Sigmoid colon (tissue), 7 donors: ENCODE data around the gene UNC79. TPM values are rescaled to one million over a fixed set of nuclear protein-coding genes. Genes with fewer than 3 reads are reported as not detected.
"Not testable (repeated sequence)": the region's sequence is repeated elsewhere in the genome, so short reads cannot be mapped to it uniquely, and the experiment has no call there.

Source experiments
- DNase-seq: peaks from one replicate; pipeline ENCODE4 v3.0.0-alpha.2; 2019
- H3K27ac ChIP-seq, 4 donors: fragments of 200-600 bp; sonication (generic); one replicate each; pipeline ENCODE4 v1.5.1; 2016 to 2019; ENCODE audit warnings: mild to moderate bottlenecking in 1 of 4
- H3K27me3 ChIP-seq, 3 donors: fragments of 200-600 bp; sonication (generic); one replicate each; pipeline ENCODE4 v1.5.1; 2019; ENCODE audit warnings: mild to moderate bottlenecking in 1 of 3
- H3K36me3 ChIP-seq, 4 donors: fragments of 200-600 bp; sonication (generic); one replicate each; pipeline ENCODE4 v1.5.1; 2016 to 2019
- H3K4me1 ChIP-seq, 4 donors: fragments of 200-600 bp; sonication (generic); one replicate each; pipeline ENCODE4 v1.5.1; 2017 to 2019
- H3K4me3 ChIP-seq, 4 donors: fragments of 200-600 bp; sonication (generic); one replicate each; pipeline ENCODE4 v1.5.1; 2017 to 2019; ENCODE audit warnings: mild to moderate bottlenecking in 2 of 4, moderate library complexity in 1 of 4
- H3K9me3 ChIP-seq, 4 donors: fragments of 200-600 bp in 3 of 4; sonication (generic) in 3 of 4; one replicate each; pipeline versions ENCODE4 v1.5.1 to v1.6.1; 2013 to 2019
- EP300 ChIP-seq, 4 donors: sonication (generic); formaldehyde crosslinking; IDR thresholded peaks; one replicate each; pipeline ENCODE4 v1.6.1; 2017; ENCODE audit warnings: antibody characterized with exemption in 4 of 4
- POLR2A ChIP-seq, 2 donors: fragments of 450-650 bp; IDR thresholded peaks; one replicate each; pipeline ENCODE4 v1.6.1; 2016; ENCODE audit warnings: antibody characterized with exemption in 2 of 2, mild to moderate bottlenecking in 2 of 2, moderate library complexity in 2 of 2
- POLR2AphosphoS5 ChIP-seq, 4 donors: sonication (generic); formaldehyde crosslinking; IDR thresholded peaks; one replicate each; pipeline ENCODE4 v1.6.1; 2017; ENCODE audit warnings: antibody characterized with exemption in 4 of 4
- WGBS, 2 donors: extraction: QIAGEN DNeasy Blood & Tissue Kit; methylation state at CpG; one replicate each; pipeline ENCODE4 v1.1.7; 2013; 5-methylcytosine and 5-hydroxymethylcytosine counted together
- intact Hi-C: fragments of 100-400 bp; cut with DNase I; formaldehyde crosslinking; loops from one replicate; pipeline ENCODE4 v1.15.1; 2023
- polyA plus RNA-seq, 3 donors: library from polyadenylated mRNA; stranded (reverse); fragments of 200-250 nt; gene quantifications; one replicate each; pipeline ENCODE4 v1.2.3, GENCODE V29; 2013
- total RNA-seq, 4 donors: library from RNA; depleted of rRNA; stranded (reverse); fragments of >200 nt; gene quantifications; one replicate each; pipeline ENCODE4 v1.1.0, GENCODE V29; 2016
- TF ChIP-seq, protein P1 (sequence below), 4 experiments: fragments of 450-650 bp in 3 of 4; fragments of 200-600 bp in 1 of 4; IDR thresholded peaks; one replicate each; pipeline ENCODE4 v1.5.1; 2016 to 2019; ENCODE audit warnings: antibody characterized with exemption in 4 of 4, mild to moderate bottlenecking in 3 of 4, moderate library complexity in 2 of 4
- donor health status: healthy with polysubstance abuse.
- donor health status: Bipolar disorder and iron deficiency.
- donor health status: healthy.

The UNC79 gene
- total RNA-seq = 1 to 10 TPM in 2 of 4 donors, under 1 TPM in 2; 0.33 to 1.4 (median 0.96) TPM
- under 1 TPM in 1 of 3 donors, not detected in 2; 0.15 TPM for polyA plus RNA-seq

DNA sequence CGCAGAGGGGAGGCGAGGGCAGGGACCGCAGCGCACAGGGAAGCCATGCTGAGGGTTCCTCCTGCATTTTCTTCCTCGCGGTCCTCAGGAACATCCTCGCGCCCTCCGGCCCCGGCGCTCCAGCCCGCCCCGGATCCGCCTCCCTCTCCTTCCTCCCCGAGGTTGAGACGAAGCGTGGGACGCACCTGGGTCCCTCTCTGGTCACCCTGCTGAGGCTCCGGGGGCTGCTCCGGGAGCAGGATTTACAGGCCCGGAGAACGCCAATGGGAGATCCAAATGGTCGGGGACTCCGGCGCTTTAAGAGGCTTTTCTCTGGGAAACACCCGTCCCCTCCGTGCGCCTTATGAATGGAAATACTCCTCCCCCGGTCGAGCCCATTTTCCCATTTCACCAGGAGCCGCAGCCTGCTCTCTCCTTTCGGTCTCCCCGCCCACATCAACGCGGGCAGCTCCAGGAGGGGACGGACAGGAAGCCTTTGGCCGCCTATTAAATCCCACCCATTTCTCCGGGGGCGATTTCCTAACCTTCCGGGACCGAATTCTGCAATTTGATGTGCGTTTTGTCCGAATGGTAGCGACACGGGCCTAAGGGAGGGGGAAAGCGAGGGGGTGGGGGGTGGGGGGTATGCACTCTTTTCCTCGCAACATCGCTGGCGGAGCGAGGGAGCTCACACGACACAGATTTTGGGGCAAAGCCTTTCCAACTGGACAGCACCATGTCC is at the start of gene UNC79:
UNC79 (plus strand) TSS at position 625 of the 721 bp plus-strand sequence; CDS start at position 716, 91 bp downstream.
- Histone ChIP-seq H3K4me3 (peak within 1 kb of the TSS in 2 of 4 donors; percentile 19 to 25), H3K4me1 (peaks cover 0 to 16% (median 7%) of the 10 kb centered on the region in 4 donors), H3K9me3 (peaks cover 0 to 4% (median under 1%) of the 10 kb centered on the region in 4 donors), H3K36me3 (no peaks in the 10 kb centered on the region), H3K27me3 (peaks cover 14 to 48% (median 17%) of the 10 kb centered on the region in 3 donors), H3K27ac (no peak within 1 kb of the TSS)
- intact Hi-C loops = no loop called here
- DNase-seq = no peak
- 5 to 19% methylated on average over 51 of the region's 51 CpGs for WGBS, 2 donors
- no peak for TF ChIP-seq POLR2AphosphoS5 (IDR thresholded peaks at IDR 0.05)
- no peak for TF ChIP-seq POLR2A (IDR thresholded peaks at IDR 0.05)
- TF ChIP-seq, protein P1, sequence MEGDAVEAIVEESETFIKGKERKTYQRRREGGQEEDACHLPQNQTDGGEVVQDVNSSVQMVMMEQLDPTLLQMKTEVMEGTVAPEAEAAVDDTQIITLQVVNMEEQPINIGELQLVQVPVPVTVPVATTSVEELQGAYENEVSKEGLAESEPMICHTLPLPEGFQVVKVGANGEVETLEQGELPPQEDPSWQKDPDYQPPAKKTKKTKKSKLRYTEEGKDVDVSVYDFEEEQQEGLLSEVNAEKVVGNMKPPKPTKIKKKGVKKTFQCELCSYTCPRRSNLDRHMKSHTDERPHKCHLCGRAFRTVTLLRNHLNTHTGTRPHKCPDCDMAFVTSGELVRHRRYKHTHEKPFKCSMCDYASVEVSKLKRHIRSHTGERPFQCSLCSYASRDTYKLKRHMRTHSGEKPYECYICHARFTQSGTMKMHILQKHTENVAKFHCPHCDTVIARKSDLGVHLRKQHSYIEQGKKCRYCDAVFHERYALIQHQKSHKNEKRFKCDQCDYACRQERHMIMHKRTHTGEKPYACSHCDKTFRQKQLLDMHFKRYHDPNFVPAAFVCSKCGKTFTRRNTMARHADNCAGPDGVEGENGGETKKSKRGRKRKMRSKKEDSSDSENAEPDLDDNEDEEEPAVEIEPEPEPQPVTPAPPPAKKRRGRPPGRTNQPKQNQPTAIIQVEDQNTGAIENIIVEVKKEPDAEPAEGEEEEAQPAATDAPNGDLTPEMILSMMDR (IDR thresholded peaks at IDR 0.05) = no peak
- no peak for TF ChIP-seq EP300 (IDR thresholded peaks at IDR 0.05)

DNA sequence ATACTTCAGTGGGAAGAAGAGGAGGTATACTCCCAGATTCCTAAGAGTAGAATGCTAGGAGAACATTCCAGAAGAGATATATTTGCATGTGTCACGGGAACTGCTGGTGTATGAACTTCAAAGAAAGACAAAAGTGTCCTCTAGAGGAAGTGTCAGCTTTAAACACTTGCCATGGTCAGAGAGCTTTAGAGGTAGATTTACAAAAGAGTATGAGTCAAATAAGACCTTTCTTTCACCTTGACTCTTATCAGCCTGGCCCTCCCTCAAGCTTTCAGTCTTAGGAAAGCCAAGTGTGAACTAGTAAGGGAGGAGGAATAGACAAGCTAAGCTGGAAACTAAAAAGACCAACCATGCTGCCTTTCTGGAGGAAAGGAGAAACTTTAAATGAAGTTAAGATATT is 49.1 kb upstream of the UNC79 start:
- H3K27ac ChIP-seq = no peak overlapping the region
- DNase-seq = no peak
- no peak overlapping the region for H3K4me3 ChIP-seq
- H3K27me3 ChIP-seq = no peaks in the 10 kb centered on the region
- H3K9me3 ChIP-seq = no peaks in the 10 kb centered on the region
- TF ChIP-seq, protein P1 (IDR thresholded peaks at IDR 0.05) = no peak
- TF ChIP-seq POLR2AphosphoS5 (IDR thresholded peaks at IDR 0.05) (no peak), EP300 (IDR thresholded peaks at IDR 0.05) (no peak), POLR2A (IDR thresholded peaks at IDR 0.05) (no peak)
- H3K4me1 ChIP-seq = no peaks in the 10 kb centered on the region
- 17 to 51% methylated on average over 1 of the region's 1 CpG for WGBS, 2 donors
- H3K36me3 ChIP-seq = no peaks in the 10 kb centered on the region
- intact Hi-C loops = no loop called here

DNA sequence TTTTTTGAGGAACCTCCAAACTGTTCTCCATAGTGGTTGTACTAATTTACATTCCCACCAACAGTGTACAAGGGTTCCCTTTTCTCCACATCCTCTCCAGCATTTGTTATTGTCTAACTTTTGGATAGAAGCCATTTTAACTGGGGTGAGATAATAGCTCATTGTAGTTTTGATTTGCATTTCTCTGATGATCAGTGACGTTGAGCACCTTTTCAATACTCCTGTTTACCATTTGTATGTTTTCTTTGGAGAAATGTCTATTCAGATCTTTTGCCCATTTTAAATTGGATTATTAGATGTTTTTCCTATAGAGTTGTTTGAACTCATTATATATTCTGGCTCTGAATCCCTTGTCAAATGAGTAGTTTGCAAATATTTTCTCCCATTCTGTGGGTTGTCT is 46.5 kb upstream of the UNC79 start:
- H3K4me1 ChIP-seq, intact Hi-C loops, H3K36me3 ChIP-seq, DNase-seq, H3K9me3 ChIP-seq, H3K27ac ChIP-seq, H3K4me3 ChIP-seq, H3K27me3 ChIP-seq: not testable (repeated sequence)
- WGBS, 2 donors = 44 to 85% methylated on average over 1 of the region's 1 CpG

DNA sequence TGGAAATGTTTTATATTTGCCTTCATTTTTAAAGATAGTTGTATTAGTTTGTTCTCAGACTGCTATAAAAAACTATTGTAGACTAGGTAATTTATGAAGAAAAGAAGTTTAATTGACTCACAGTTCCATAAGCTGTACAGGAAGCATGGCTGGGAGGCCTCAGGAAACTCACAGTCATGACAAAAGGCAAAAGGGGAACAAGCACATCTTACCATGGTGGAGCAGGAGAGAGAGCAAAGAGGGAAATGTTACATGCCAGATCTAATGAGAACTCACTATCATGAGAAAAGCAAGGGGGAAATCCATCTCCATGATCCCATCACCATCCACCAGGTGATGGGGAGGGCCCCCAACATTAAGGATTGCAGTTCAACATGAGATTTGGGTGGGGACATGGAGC is 35.5 kb upstream of the UNC79 start:
- intact Hi-C loops = no loop called here
- DNase-seq = no peak

DNA sequence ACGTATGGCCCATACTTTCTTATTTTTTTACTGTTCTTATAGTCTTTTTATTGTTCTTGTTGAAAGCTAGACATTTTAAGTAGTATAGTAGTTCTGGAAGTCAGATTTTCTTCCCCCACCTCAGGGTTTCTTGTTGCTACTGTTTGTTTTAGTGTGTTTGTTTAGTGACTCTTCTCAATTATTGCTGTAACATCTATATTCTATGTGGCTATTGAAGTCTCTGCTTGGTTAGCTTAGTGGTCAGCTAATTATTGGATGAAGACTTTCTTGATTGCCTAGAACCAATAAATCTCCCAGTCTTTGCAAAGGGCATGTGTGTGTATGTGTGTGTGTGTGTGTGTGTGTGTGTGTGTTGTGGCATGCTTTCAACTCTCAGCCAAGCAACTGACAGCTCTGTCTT is 34.3 kb upstream of the UNC79 start:
- Histone ChIP-seq H3K4me1 (no peaks in the 10 kb centered on the region), H3K27me3 (no peaks in the 10 kb centered on the region), H3K27ac (no peak overlapping the region), H3K9me3 (no peaks in the 10 kb centered on the region), H3K36me3 (no peaks in the 10 kb centered on the region), H3K4me3 (no peak overlapping the region)
- no peak for DNase-seq
- intact Hi-C loops = no loop called here
- WGBS, 2 donors = 69 to 80% methylated on average over 1 of the region's 1 CpG
- TF ChIP-seq, protein P1 (IDR thresholded peaks at IDR 0.05) = no peak
- TF ChIP-seq POLR2AphosphoS5 (IDR thresholded peaks at IDR 0.05) = no peak
- no peak for TF ChIP-seq POLR2A (IDR thresholded peaks at IDR 0.05)
- no peak for TF ChIP-seq EP300 (IDR thresholded peaks at IDR 0.05)

More for the DNA sequence above, 35.5 kb upstream of the UNC79 start:
- Histone ChIP-seq H3K27ac (no peak overlapping the region), H3K27me3 (no peaks in the 10 kb centered on the region), H3K4me1 (no peaks in the 10 kb centered on the region), H3K9me3 (no peaks in the 10 kb centered on the region), H3K36me3 (no peaks in the 10 kb centered on the region), H3K4me3 (no peak overlapping the region)
- TF ChIP-seq POLR2AphosphoS5 (IDR thresholded peaks at IDR 0.05) (no peak), EP300 (IDR thresholded peaks at IDR 0.05) (no peak), POLR2A (IDR thresholded peaks at IDR 0.05) (no peak)
- TF ChIP-seq, protein P1 (IDR thresholded peaks at IDR 0.05) = no peak
